Suprapubic skin (tissue), 4 donors: ENCODE results near the gene QKI. TPM values are rescaled to one million over a fixed set of nuclear protein-coding genes. Genes with fewer than 3 reads are reported as not detected.
"Not testable (repeated sequence)": the region's sequence is repeated elsewhere in the genome, so short reads cannot be mapped to it uniquely, and the experiment has no call there.

Experiments used
- DNase-seq, 2 donors: peaks; one replicate each; pipeline ENCODE4 v3.0.0-alpha.2; 2019; ENCODE audit warnings: low spot score in 2 of 2
- H3K27ac ChIP-seq: fragments of 200-600 bp; sonication (generic); one replicate; pipeline ENCODE4 v1.5.1; 2019
- H3K27me3 ChIP-seq: fragments of 200-600 bp; sonication (generic); one replicate; pipeline ENCODE4 v1.5.1; 2019
- H3K36me3 ChIP-seq: fragments of 200-600 bp; sonication (generic); one replicate; pipeline ENCODE4 v1.5.1; 2019
- H3K4me1 ChIP-seq: fragments of 200-600 bp; sonication (generic); one replicate; pipeline ENCODE4 v1.5.1; 2019
- H3K4me3 ChIP-seq: fragments of 200-600 bp; sonication (generic); one replicate; pipeline ENCODE4 v1.5.1; 2019; ENCODE audit warnings: mild to moderate bottlenecking
- H3K9me3 ChIP-seq: fragments of 200-600 bp; sonication (generic); one replicate; pipeline ENCODE4 v1.5.1; 2019
- CTCF ChIP-seq, 2 donors: fragments of 200-600 bp in 1 of 2; fragments of 450-650 bp in 1 of 2; sonication (generic) in 1 of 2; IDR thresholded peaks; one replicate each; pipeline ENCODE4 v1.5.1; 2016 to 2019; ENCODE audit warnings: antibody characterized with exemption in 2 of 2, mild to moderate bottlenecking in 1 of 2, moderate library complexity in 1 of 2
- EP300 ChIP-seq: sonication (generic); formaldehyde crosslinking; IDR thresholded peaks from one replicate; pipeline ENCODE4 v1.6.1; 2017; ENCODE audit warnings: antibody characterized with exemption
- POLR2A ChIP-seq, 2 donors: fragments of 450-650 bp; IDR thresholded peaks; one replicate each; pipeline ENCODE4 v1.6.1; 2017; ENCODE audit warnings: antibody characterized with exemption in 2 of 2, mild to moderate bottlenecking in 2 of 2, moderate library complexity in 2 of 2
- POLR2AphosphoS5 ChIP-seq, 3 donors: sonication (generic); formaldehyde crosslinking; IDR thresholded peaks; one replicate each; pipeline ENCODE4 v1.6.1; 2017; ENCODE audit warnings: antibody characterized with exemption in 3 of 3
- whole genome bisulfite sequencing: methylation state at CpG from one replicate; pipeline ENCODE4 v1.1.5; 2018; 5-methylcytosine and 5-hydroxymethylcytosine counted together
- total RNA-seq, 4 donors: library from RNA; depleted of rRNA; stranded (reverse); fragments of >200 nt; gene quantifications; one replicate each; pipeline ENCODE4 v1.1.0, GENCODE V29; 2016

Gene QKI
- total RNA-seq, 4 donors from 2014 or later, result 149 to 187 (median 165) TPM

- H3K4me3 ChIP-seq, result no peak overlapping the region
- H3K36me3 ChIP-seq, result no peaks in the 10 kb centered on the region
- H3K27me3 ChIP-seq, result no peaks in the 10 kb centered on the region
- 82% methylated on average over 2 of the region's 2 CpGs for WGBS
- no peak for TF ChIP-seq POLR2AphosphoS5 (IDR thresholded peaks at IDR 0.05)
- H3K4me1 ChIP-seq, result no peaks in the 10 kb centered on the region
- no peak for DNase-seq
- no peaks in the 10 kb centered on the region for H3K9me3 ChIP-seq
- no peak overlapping the region for H3K27ac ChIP-seq
Observed at GRCh38 chr6:163384510-163384909, 30.0 kb upstream of the QKI start.

DNA sequence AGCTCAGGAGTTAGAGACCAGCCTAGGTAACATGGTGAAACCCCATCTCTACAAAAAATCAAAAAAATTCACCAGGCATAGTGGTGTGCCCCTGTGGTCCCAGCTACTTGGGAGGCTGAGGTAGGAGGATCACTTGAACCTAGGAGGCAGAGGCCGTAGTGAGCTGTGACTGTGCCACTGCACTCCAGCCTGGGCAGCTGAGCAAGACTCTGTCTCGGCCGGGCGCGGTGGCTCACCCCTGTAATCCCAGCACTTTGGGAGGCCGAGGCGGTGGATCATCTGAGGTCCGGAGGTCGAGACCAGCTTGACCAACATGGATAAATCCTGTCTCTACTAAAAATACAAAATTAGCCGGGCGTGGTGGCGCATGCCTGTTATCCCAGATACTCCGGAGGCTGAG lies 29.0 kb upstream of the QKI start:
- not testable (repeated sequence) for H3K4me3 ChIP-seq, H3K9me3 ChIP-seq, H3K4me1 ChIP-seq, H3K36me3 ChIP-seq, DNase-seq, H3K27ac ChIP-seq, H3K27me3 ChIP-seq
- WGBS, result 98% methylated on average over 9 of the region's 13 CpGs

DNA sequence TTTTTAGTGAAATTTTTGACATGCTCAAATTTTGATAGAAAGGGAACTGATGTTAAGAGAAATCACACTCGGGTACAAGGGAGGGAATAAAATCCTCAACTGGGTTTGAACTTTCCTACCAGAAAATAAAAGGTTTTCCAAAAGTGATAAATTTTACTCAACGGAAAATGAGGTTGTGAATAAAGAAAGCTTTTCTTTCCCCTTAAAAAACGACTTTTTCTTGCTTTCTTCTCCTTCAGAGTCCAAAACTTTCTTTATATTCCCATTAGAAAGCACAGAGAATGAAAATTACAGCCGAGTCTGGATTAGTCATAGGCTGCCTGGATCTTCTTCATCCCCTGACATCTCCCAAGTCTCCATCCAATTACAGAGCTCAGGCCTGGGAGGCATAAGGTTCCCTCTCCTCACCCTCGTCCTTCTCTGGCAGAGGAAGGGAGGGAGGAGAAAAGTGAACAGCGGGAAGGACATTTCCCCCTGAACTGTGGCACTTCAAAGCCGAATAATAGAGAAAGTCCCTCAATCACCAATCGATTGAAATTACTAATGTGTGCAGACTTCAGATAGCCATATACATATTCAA lies 28.1 kb upstream of the QKI start:
- peaks cover 2% of the 10 kb centered on the region for H3K4me1 ChIP-seq
- no peak for TF ChIP-seq CTCF (IDR thresholded peaks at IDR 0.05)
- no peak for TF ChIP-seq EP300
- TF ChIP-seq POLR2A (IDR thresholded peaks at IDR 0.05), result no peak
- TF ChIP-seq POLR2AphosphoS5 (IDR thresholded peaks at IDR 0.05), result no peak
- H3K4me3 ChIP-seq, result no peak overlapping the region
- H3K36me3 ChIP-seq, result no peaks in the 10 kb centered on the region
- no peaks in the 10 kb centered on the region for H3K27me3 ChIP-seq
- no peak overlapping the region for H3K27ac ChIP-seq
- no peaks in the 10 kb centered on the region for H3K9me3 ChIP-seq
- WGBS, result 74% methylated on average over 8 of the region's 8 CpGs
- no peak for DNase-seq

GRCh38 chr6:163387317-163387716 lies 27.2 kb upstream of the QKI start:
- H3K4me1 ChIP-seq, result peaks cover 11% of the 10 kb centered on the region
- no peaks in the 10 kb centered on the region for H3K27me3 ChIP-seq
- H3K27ac ChIP-seq, result no peak overlapping the region
- no peaks in the 10 kb centered on the region for H3K9me3 ChIP-seq
- no peak overlapping the region for H3K4me3 ChIP-seq
- no peak for TF ChIP-seq CTCF (IDR thresholded peaks at IDR 0.05)
- TF ChIP-seq POLR2AphosphoS5 (IDR thresholded peaks at IDR 0.05), result no peak
- no peak for TF ChIP-seq POLR2A (IDR thresholded peaks at IDR 0.05)
- no peak for TF ChIP-seq EP300
- WGBS, result 97% methylated on average over 5 of the region's 5 CpGs
- H3K36me3 ChIP-seq, result no peaks in the 10 kb centered on the region
- no peak for DNase-seq

DNA sequence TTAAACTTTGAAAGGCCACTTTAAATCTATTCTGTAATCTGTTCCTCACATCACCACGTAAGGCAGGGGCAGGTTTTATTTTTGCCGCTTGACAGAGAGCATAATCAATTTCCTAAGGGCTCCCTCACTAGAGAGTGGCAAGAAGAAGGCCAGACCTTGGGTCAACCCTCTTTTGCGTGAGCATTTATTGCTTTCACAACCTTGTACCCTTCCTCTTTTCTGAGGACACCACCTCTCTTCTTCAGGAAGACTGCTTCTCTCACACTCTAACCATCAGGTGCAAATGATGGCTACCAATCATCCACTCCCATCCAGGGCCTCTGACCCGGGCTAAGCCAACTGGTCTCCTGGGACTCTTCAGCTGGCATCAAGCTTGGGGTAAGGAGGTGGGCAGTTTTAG lies 25.2 kb upstream of the QKI start:
- Histone ChIP-seq H3K36me3 (no peaks in the 10 kb centered on the region), H3K4me3 (no peak overlapping the region), H3K27me3 (no peaks in the 10 kb centered on the region), H3K9me3 (no peaks in the 10 kb centered on the region), H3K27ac (no peak overlapping the region), H3K4me1 (peaks cover 18% of the 10 kb centered on the region)
- DNase-seq, result no peak
- TF ChIP-seq POLR2A (IDR thresholded peaks at IDR 0.05) (no peak), CTCF (IDR thresholded peaks at IDR 0.05) (no peak), EP300 (no peak), POLR2AphosphoS5 (IDR thresholded peaks at IDR 0.05) (no peak)
- WGBS, result 92% methylated on average over 4 of the region's 4 CpGs

DNA sequence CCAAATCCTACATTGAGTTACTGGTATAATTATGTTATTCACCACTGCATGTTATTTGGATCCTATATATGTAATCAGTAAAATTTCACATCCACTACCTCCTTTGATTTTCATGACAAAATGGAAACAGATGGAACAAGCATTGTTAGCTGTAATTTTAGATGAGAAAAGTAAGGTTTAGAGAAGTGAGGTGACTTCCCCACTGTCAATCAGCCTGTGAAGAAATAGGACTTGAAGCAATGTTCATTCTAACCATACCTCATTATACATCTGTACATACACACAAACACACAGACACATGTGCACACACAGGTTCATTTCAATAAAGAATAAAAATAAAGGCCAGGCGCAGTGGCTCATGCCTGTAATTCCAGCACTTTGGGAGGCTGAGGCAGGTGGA lies 23.7 kb upstream of the QKI start:
- Histone ChIP-seq H3K27me3 (no peaks in the 10 kb centered on the region), H3K4me3 (no peak overlapping the region), H3K9me3 (no peaks in the 10 kb centered on the region), H3K4me1 (peaks cover 18% of the 10 kb centered on the region), H3K27ac (no peak overlapping the region), H3K36me3 (no peaks in the 10 kb centered on the region)
- WGBS, result 91% methylated on average over 1 of the region's 1 CpG
- no peak for DNase-seq
- TF ChIP-seq CTCF (IDR thresholded peaks at IDR 0.05) (no peak), POLR2A (IDR thresholded peaks at IDR 0.05) (no peak), EP300 (no peak), POLR2AphosphoS5 (IDR thresholded peaks at IDR 0.05) (no peak)
